Thyroid gland (tissue), 4 donors: ENCODE data around the gene PYGO1. TPM values are rescaled to one million over a fixed set of nuclear protein-coding genes. Genes with fewer than 3 reads are reported as not detected.

Experiments used
- DNase-seq, 2 donors: peaks; one replicate each; pipeline ENCODE4 v3.0.0-alpha.2; 2019
- H3K27ac ChIP-seq, 3 donors: fragments of 200-600 bp; sonication (generic); 1 replicate in 2 of 3; 2 replicates in 1 of 3; pipeline ENCODE4 v1.5.1; 2016 to 2019; ENCODE audit warnings: mild to moderate bottlenecking in 1 of 3, moderate library complexity in 1 of 3
- H3K27me3 ChIP-seq: fragments of 200-600 bp; sonication (generic); one replicate; pipeline ENCODE4 v1.5.1; 2019
- H3K36me3 ChIP-seq, 2 donors: fragments of 200-600 bp; sonication (generic); one replicate each; pipeline ENCODE4 v1.5.1; 2016 to 2019
- H3K4me1 ChIP-seq, 2 donors: fragments of 200-600 bp; sonication (generic); one replicate each; pipeline ENCODE4 v1.5.1; 2017 to 2019
- H3K4me3 ChIP-seq, 3 donors: fragments of 200-600 bp; sonication (generic); replicated peaks in 1 of 3; 1 replicate in 2 of 3; 2 replicates in 1 of 3; pipeline ENCODE4 v1.5.1; 2016; ENCODE audit warnings: mild to moderate bottlenecking in 1 of 3
- H3K9me3 ChIP-seq: fragments of 200-600 bp; sonication (generic); one replicate; pipeline ENCODE4 v1.5.1; 2017
- POLR2A ChIP-seq, 2 donors: fragments of 450-650 bp; IDR thresholded peaks; one replicate each; pipeline ENCODE4 v1.6.1; 2017; ENCODE audit warnings: antibody characterized with exemption in 2 of 2, mild to moderate bottlenecking in 2 of 2, moderate library complexity in 1 of 2
- WGBS, 2 donors: methylation state at CpG; one replicate each; pipeline ENCODE4 v1.1.5; 2017; 5-methylcytosine and 5-hydroxymethylcytosine counted together
- intact Hi-C: fragments of 100-400 bp; cut with DNase I; formaldehyde crosslinking; loops from one replicate; pipeline ENCODE4 v1.15.1; 2023
- total RNA-seq, 4 donors: library from RNA; depleted of rRNA; stranded (reverse); fragments of >200 nt; gene quantifications; one replicate each; pipeline ENCODE4 v1.2.3, GENCODE V29; 2016
- TF ChIP-seq, protein P1 (sequence below), 6 experiments: fragments of 200-600 bp in 3 of 6; fragments of 450-650 bp in 3 of 6; sonication (generic) in 3 of 6; IDR thresholded peaks; one replicate each; pipeline ENCODE4 v1.5.1; 2016 to 2019; ENCODE audit warnings: antibody characterized with exemption in 6 of 6, mild to moderate bottlenecking in 2 of 6, inconsistent platforms in 1 of 6, moderate library complexity in 1 of 6

The PYGO1 gene
- total RNA-seq, 4 donors from 2014 or later, result 19.4 to 30.1 (median 23.1) TPM

DNA sequence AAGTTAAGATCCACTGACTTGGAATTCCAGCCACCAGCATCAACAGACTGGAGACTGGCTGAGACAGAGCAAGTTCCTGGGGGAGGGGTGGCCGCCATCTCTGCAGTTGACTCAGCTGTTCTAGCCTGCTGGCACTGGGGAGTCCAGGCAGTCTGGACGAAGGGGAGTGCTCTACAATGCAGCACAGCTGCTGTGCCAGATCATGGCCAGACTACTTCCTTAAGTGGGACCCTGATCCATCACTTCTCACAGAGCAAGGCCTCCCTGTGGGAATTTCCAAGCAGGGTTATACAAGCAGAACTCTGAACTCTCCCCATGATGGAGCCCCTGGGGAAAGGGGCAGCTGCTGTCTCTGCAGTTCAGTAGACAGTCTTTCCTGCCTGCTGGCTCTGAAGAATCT is 35.2 kb downstream of the PYGO1 start:
- DNase-seq, result peak; percentile 18 to 45
- no peak overlapping the region for H3K4me3 ChIP-seq
- no peaks in the 10 kb centered on the region for H3K27me3 ChIP-seq
- TF ChIP-seq, protein P1, sequence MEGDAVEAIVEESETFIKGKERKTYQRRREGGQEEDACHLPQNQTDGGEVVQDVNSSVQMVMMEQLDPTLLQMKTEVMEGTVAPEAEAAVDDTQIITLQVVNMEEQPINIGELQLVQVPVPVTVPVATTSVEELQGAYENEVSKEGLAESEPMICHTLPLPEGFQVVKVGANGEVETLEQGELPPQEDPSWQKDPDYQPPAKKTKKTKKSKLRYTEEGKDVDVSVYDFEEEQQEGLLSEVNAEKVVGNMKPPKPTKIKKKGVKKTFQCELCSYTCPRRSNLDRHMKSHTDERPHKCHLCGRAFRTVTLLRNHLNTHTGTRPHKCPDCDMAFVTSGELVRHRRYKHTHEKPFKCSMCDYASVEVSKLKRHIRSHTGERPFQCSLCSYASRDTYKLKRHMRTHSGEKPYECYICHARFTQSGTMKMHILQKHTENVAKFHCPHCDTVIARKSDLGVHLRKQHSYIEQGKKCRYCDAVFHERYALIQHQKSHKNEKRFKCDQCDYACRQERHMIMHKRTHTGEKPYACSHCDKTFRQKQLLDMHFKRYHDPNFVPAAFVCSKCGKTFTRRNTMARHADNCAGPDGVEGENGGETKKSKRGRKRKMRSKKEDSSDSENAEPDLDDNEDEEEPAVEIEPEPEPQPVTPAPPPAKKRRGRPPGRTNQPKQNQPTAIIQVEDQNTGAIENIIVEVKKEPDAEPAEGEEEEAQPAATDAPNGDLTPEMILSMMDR (IDR thresholded peaks at IDR 0.05), result no peak
- no peak for TF ChIP-seq POLR2A (IDR thresholded peaks at IDR 0.05)
- intact Hi-C loops, result no loop called here
- H3K9me3 ChIP-seq, result no peaks in the 10 kb centered on the region
- WGBS, 2 donors, result no CpG with 5 or more reads among the region's 2 CpGs
- H3K36me3 ChIP-seq, result no peaks in the 10 kb centered on the region
- H3K4me1 ChIP-seq, result no peaks in the 10 kb centered on the region
- H3K27ac ChIP-seq, result no peak overlapping the region

DNA sequence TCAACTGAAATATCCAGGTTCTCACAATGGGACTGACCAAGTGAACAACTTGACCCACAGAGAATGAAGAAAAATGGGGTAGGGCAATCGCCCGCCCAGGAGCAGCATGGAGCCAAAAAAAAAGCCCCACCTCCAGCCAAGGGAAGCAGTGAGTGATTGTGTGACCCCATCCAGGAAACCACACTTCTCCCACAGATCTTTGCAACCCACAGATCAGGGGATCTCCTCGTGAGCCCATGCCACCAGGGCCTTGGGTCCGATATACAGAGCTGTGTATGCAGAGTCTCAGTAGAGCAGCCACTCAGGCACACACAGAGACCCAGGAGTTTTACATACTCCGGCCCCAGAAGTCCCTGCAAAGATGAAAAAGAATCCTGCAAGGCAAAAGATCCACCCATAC is 35.7 kb downstream of the PYGO1 start:
- H3K36me3 ChIP-seq, result no peaks in the 10 kb centered on the region
- whole genome bisulfite sequencing, 2 donors, result 92 to 93% methylated on average over 5 of the region's 5 CpGs
- no peaks in the 10 kb centered on the region for H3K9me3 ChIP-seq
- intact Hi-C loops, result no loop called here
- H3K27me3 ChIP-seq, result no peaks in the 10 kb centered on the region
- no peak for DNase-seq
- H3K27ac ChIP-seq, result no peak overlapping the region
- no peak for TF ChIP-seq POLR2A (IDR thresholded peaks at IDR 0.05)
- TF ChIP-seq, protein P1 (IDR thresholded peaks at IDR 0.05), result no peak
- H3K4me1 ChIP-seq, result no peaks in the 10 kb centered on the region
- H3K4me3 ChIP-seq, result no peak overlapping the region

DNA sequence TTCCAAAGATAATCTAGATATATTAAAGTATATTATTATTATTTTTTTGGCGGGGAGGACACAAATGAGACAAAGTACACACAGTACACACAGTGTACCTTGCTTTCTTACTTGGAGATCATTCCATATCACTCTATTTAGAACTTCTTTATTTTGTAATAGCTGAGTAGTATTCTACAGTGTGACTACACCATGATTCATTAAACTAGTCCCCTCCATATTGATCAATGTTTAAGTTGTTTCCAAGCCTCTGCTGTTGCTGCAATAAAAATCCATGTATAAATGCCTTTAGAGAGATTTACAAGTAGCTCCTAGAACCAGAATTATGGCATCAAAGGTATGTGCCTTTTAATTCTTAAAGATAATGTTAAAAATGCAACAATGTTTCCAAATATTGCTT is 38.8 kb downstream of the PYGO1 start:
- no peaks in the 10 kb centered on the region for H3K9me3 ChIP-seq
- H3K4me1 ChIP-seq, result no peaks in the 10 kb centered on the region
- no peak overlapping the region for H3K4me3 ChIP-seq
- H3K27ac ChIP-seq, result no peak overlapping the region
- H3K36me3 ChIP-seq, result peaks cover 0 to 10% of the 10 kb centered on the region in 2 donors
- WGBS, 2 donors, result 98% methylated on average over 1 of the region's 1 CpG
- H3K27me3 ChIP-seq, result no peaks in the 10 kb centered on the region
- intact Hi-C loops, result no loop called here
- DNase-seq, result no peak
- TF ChIP-seq, protein P1 (IDR thresholded peaks at IDR 0.05), result no peak
- no peak for TF ChIP-seq POLR2A (IDR thresholded peaks at IDR 0.05)

DNA sequence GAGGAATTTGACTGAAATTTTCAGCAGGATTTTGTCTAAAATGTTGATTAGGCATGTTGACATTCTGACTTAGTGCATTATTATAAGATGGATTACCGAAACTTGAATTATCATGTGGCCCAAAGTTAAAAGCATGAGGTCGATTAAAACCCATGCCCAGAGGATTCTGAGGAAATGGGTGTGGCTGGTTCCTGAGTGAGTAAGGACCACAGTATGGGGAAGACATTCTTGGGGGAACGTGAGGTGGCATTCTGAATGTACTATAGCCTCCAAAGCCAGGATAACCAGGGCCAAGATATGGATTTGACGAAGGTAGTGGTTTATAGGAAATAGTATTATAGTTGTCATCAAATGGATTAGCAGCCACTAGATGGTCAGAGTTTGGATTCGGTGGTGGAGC is 41.4 kb downstream of the PYGO1 start:
- intact Hi-C loops, result no loop called here
- H3K36me3 ChIP-seq, result peaks cover 0 to 10% of the 10 kb centered on the region in 2 donors
- DNase-seq, result no peak
- H3K4me1 ChIP-seq, result no peaks in the 10 kb centered on the region
- H3K4me3 ChIP-seq, result no peak overlapping the region
- no peaks in the 10 kb centered on the region for H3K9me3 ChIP-seq
- H3K27me3 ChIP-seq, result no peaks in the 10 kb centered on the region
- WGBS, 2 donors, result 86 to 87% methylated on average over 5 of the region's 5 CpGs
- TF ChIP-seq, protein P1 (IDR thresholded peaks at IDR 0.05), result no peak
- TF ChIP-seq POLR2A (IDR thresholded peaks at IDR 0.05), result no peak
- H3K27ac ChIP-seq, result no peak overlapping the region

DNA sequence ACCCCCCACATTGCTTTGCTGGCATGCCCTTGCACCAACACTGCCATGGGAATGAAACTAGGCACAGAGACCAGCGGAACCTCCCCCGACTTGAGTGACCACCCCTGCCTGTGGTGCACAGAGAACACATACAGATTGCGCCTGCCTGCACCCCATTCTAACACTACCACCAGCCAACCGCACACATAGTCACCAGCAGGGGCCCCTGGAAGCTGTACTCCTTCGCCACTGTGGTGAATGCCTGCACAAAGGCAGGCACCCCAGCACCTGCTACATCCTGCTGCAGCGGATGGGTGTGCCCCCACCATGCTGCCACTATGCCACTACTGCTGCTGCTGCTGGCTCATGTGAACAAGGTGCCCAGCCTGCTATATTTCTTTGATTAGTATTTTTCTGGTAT is 52.7 kb downstream of the PYGO1 start:
- peaks cover 0 to 4% of the 10 kb centered on the region in 2 donors for H3K4me1 ChIP-seq
- H3K9me3 ChIP-seq, result no peaks in the 10 kb centered on the region
- 77 to 78% methylated on average over 6 of the region's 6 CpGs for WGBS, 2 donors
- H3K27me3 ChIP-seq, result no peaks in the 10 kb centered on the region
- H3K36me3 ChIP-seq, result no peaks in the 10 kb centered on the region
- TF ChIP-seq, protein P1 (IDR thresholded peaks at IDR 0.05), result no peak
- no peak for TF ChIP-seq POLR2A (IDR thresholded peaks at IDR 0.05)
- no peak overlapping the region for H3K4me3 ChIP-seq
- no peak overlapping the region for H3K27ac ChIP-seq
- no peak for DNase-seq
- intact Hi-C loops, result no loop called here
